DOHH2 (cell line): Measurements from ENCODE around the gene OR5K2.

Experiments
- H3F3A ChIP-seq: fragments of 200-600 bp; sonication (generic), shearing (Covaris generic); 2 replicates; pipeline ENCODE4 v1.6.0; 2016; ENCODE audit warnings: antibody characterized with exemption, mild to moderate bottlenecking; ENCODE audit not compliant: control insufficient read depth, insufficient read depth
- H3K27ac ChIP-seq: fragments of 200-600 bp; sonication (generic); 2 replicates; pipeline ENCODE4 v1.5.1; 2014; ENCODE audit warnings: low read depth, mild to moderate bottlenecking, low read length, moderate library complexity
- H3K27me3 ChIP-seq: fragments of 200-600 bp; sonication (generic); 2 replicates; pipeline ENCODE4 v1.6.1; 2014; ENCODE audit warnings: mild to moderate bottlenecking, low read length, mixed read lengths; ENCODE audit not compliant: control insufficient read depth
- H3K36me3 ChIP-seq: fragments of 200-600 bp; sonication (generic); 2 replicates; pipeline ENCODE4 v1.6.1; 2014; ENCODE audit warnings: mild to moderate bottlenecking, low read length, moderate library complexity, mixed read lengths; ENCODE audit not compliant: control insufficient read depth
- H3K4me1 ChIP-seq: fragments of 200-600 bp; sonication (generic); 2 replicates; pipeline ENCODE4 v1.6.1; 2014; ENCODE audit warnings: mild to moderate bottlenecking, low read length, mixed read lengths; ENCODE audit not compliant: control insufficient read depth
- H3K4me2 ChIP-seq: fragments of 200-600 bp; sonication (generic); 2 replicates; pipeline ENCODE4 v1.6.0; 2014; ENCODE audit warnings: mild to moderate bottlenecking, low read length, moderate library complexity
- H3K4me3 ChIP-seq: fragments of 200-600 bp; sonication (generic); 2 replicates; pipeline ENCODE4 v1.5.1; 2014; ENCODE audit warnings: mild to moderate bottlenecking, low read length, mixed read lengths
- H3K79me2 ChIP-seq: fragments of 200-600 bp; sonication (generic); 2 replicates; pipeline ENCODE4 v1.6.1; 2014; ENCODE audit warnings: mild to moderate bottlenecking, low read length, mixed read lengths; ENCODE audit not compliant: control insufficient read depth
- H3K9me2 ChIP-seq: fragments of 200-600 bp; sonication (generic); replicated peaks from 2 replicates; pipeline ENCODE4 v1.6.1; 2014; ENCODE audit warnings: mild to moderate bottlenecking, low read length, mixed read lengths; ENCODE audit not compliant: control insufficient read depth
- H3K9me3 ChIP-seq: fragments of 200-600 bp; sonication (generic); 2 replicates; pipeline ENCODE4 v1.6.1; 2014; ENCODE audit warnings: antibody characterized with exemption, low read length, mixed read lengths; ENCODE audit not compliant: control insufficient read depth, insufficient read depth
- H4K20me1 ChIP-seq: fragments of 200-600 bp; sonication (generic); 2 replicates; pipeline ENCODE4 v1.6.0; 2014; ENCODE audit warnings: low read depth, mild to moderate bottlenecking, antibody characterized with exemption, low read length, moderate library complexity; ENCODE audit not compliant: control insufficient read depth, insufficient read depth
- CTCF ChIP-seq: fragments of 200-600 bp; sonication (generic); IDR thresholded peaks from one replicate; pipeline ENCODE4 v1.5.1; 2014; ENCODE audit warnings: antibody characterized with exemption, mild to moderate bottlenecking, low read depth, low read length; ENCODE audit not compliant: poor library complexity, severe bottlenecking
- EZH2phosphoT487 ChIP-seq: fragments of 200-600 bp; sonication (generic); IDR thresholded peaks from 2 replicates; pipeline ENCODE4 v1.6.1; 2017; ENCODE audit warnings: borderline replicate concordance, mild to moderate bottlenecking, antibody characterized with exemption, low read length, moderate library complexity, mixed read lengths

Gene OR5K2

GRCh38 chr3:98525494-98525893 is 28.0 kb downstream of the OR5K2 start:
- H3K9me3 ChIP-seq, result peaks cover 4% of the 10 kb centered on the region; the same call in 1 of the 2 replicates
- no peaks in the 10 kb centered on the region; the same call in 1 of the 2 replicates for H3K9me2 ChIP-seq
- no peak overlapping the region for H3K4me3 ChIP-seq
- H4K20me1 ChIP-seq, result peaks cover 4% of the 10 kb centered on the region; the same call in 1 of the 2 replicates
- TF ChIP-seq EZH2phosphoT487, result no peak
- TF ChIP-seq CTCF, result no peak
- no peaks in the 10 kb centered on the region; the same call in 1 of the 2 replicates for H3K27me3 ChIP-seq
- peaks cover 21% of the 10 kb centered on the region for H3K36me3 ChIP-seq
- H3F3A ChIP-seq, result peaks cover 14% of the 10 kb centered on the region
- no peak overlapping the region for H3K27ac ChIP-seq
- H3K4me1 ChIP-seq, result peaks cover 44% of the 10 kb centered on the region
- H3K4me2 ChIP-seq, result no peak overlapping the region
- H3K79me2 ChIP-seq, result peaks cover 22% of the 10 kb centered on the region

- no peak overlapping the region for H3K27ac ChIP-seq
- no peaks in the 10 kb centered on the region for H3K9me2 ChIP-seq
- H3F3A ChIP-seq, result peaks cover 19% of the 10 kb centered on the region
- no peaks in the 10 kb centered on the region for H3K79me2 ChIP-seq
- no peaks in the 10 kb centered on the region for H3K27me3 ChIP-seq
- H3K4me2 ChIP-seq, result no peak overlapping the region
- peaks cover 54% of the 10 kb centered on the region for H3K4me1 ChIP-seq
- no peak for TF ChIP-seq EZH2phosphoT487
- TF ChIP-seq CTCF, result no peak
- H3K9me3 ChIP-seq, result peaks cover 2% of the 10 kb centered on the region; the same call in 1 of the 2 replicates
- no peaks in the 10 kb centered on the region for H3K36me3 ChIP-seq
- no peak overlapping the region for H3K4me3 ChIP-seq
- H4K20me1 ChIP-seq, result no peaks in the 10 kb centered on the region
Measured at GRCh38 chr3:98528474-98529346, 31.2 kb downstream of the OR5K2 start.

GRCh38 chr3:98529856-98530459 is 32.5 kb downstream of the OR5K2 start:
- Histone ChIP-seq H3K4me1 (peaks cover 61% of the 10 kb centered on the region), H3K36me3 (no peaks in the 10 kb centered on the region), H3K9me3 (no peaks in the 10 kb centered on the region), H3F3A (peaks cover 19% of the 10 kb centered on the region; the same call in 1 of the 2 replicates), H3K27ac (no peak overlapping the region), H3K79me2 (no peaks in the 10 kb centered on the region), H3K4me3 (no peak overlapping the region), H4K20me1 (no peaks in the 10 kb centered on the region), H3K27me3 (no peaks in the 10 kb centered on the region), H3K4me2 (peak overlapping the region; percentile 66), H3K9me2 (no peaks in the 10 kb centered on the region)
- no peak for TF ChIP-seq CTCF
- TF ChIP-seq EZH2phosphoT487, result no peak
